Muscle of leg (tissue), 11 donors: ENCODE results near the gene ANO1. TPM values are rescaled to one million over a fixed set of nuclear protein-coding genes. Genes with fewer than 3 reads are reported as not detected.

Experiments
- DNase-seq: peaks from one replicate; pipeline ENCODE4 v3.0.0; 2013
- H3K27ac ChIP-seq: one replicate; pipeline ENCODE4 v1.5.1; 2013; ENCODE audit warnings: mild to moderate bottlenecking, low read length, control low read depth
- H3K27me3 ChIP-seq: one replicate; pipeline ENCODE4 v1.6.1; 2013; ENCODE audit warnings: low read length; ENCODE audit not compliant: control insufficient read depth, insufficient read depth
- H3K36me3 ChIP-seq: one replicate; pipeline ENCODE4 v1.6.1; 2013; ENCODE audit warnings: low read length; ENCODE audit not compliant: control insufficient read depth, insufficient read depth
- H3K4me1 ChIP-seq: one replicate; pipeline ENCODE4 v1.6.1; 2013; ENCODE audit warnings: low read length; ENCODE audit not compliant: control insufficient read depth, insufficient read depth
- H3K4me3 ChIP-seq: one replicate; pipeline ENCODE4 v1.5.1; 2013; ENCODE audit warnings: low read length, control low read depth
- H3K9me3 ChIP-seq: replicated peaks from 2 replicates; pipeline ENCODE4 v1.6.1; 2013; ENCODE audit warnings: low read depth, low read length; ENCODE audit not compliant: control insufficient read depth
- WGBS: methylation state at CpG from one replicate; pipeline ENCODE4 v1.1.5; 2013; ENCODE audit warnings: missing lambda C conversion rate; ENCODE audit not compliant: insufficient coverage; 5-methylcytosine and 5-hydroxymethylcytosine counted together
- polyA plus RNA-seq, 8 donors: library from polyadenylated mRNA; unstranded; fragments of 120-200 nt; gene quantifications; one replicate each; pipeline versions ENCODE4 v1.2.1 to v1.2.3, GENCODE V29; 2013; ENCODE audit warnings: inconsistent platforms in 1 of 8, low replicate concordance in 1 of 8; ENCODE audit not compliant: insufficient read length in 8 of 8, insufficient read depth in 1 of 8
- total RNA-seq: library from RNA; stranded (reverse); fragments of 120-200 nt; gene quantifications from one replicate; pipeline ENCODE4 v1.2.4, GENCODE V29; 2013

The ANO1 gene
- total and polyA plus RNA-seq, 9 donors = 5.1 to 15.4 (median 8.2) TPM

- 75% methylated on average over 9 of the region's 10 CpGs for WGBS
- Histone ChIP-seq H3K9me3 (no peaks in the 10 kb centered on the region), H3K4me3 (no peak overlapping the region), H3K4me1 (peaks cover 5% of the 10 kb centered on the region), H3K27ac (no peak overlapping the region), H3K36me3 (no peaks in the 10 kb centered on the region), H3K27me3 (peaks cover 53% of the 10 kb centered on the region)
- DNase-seq = no peak
Observed at GRCh38 chr11:70080763-70081162, 2.6 kb downstream of the ANO1 start.

- Histone ChIP-seq H3K27ac (no peak overlapping the region), H3K9me3 (no peaks in the 10 kb centered on the region), H3K4me3 (no peak overlapping the region), H3K36me3 (no peaks in the 10 kb centered on the region), H3K4me1 (peaks cover 2% of the 10 kb centered on the region), H3K27me3 (peaks cover 42% of the 10 kb centered on the region)
- WGBS = 76% methylated on average over 3 of the region's 4 CpGs
- no peak for DNase-seq
Observed at GRCh38 chr11:70082829-70083228, 4.7 kb downstream of the ANO1 start.

GRCh38 chr11:70084046-70084984, 6.2 kb downstream of the ANO1 start:
- Histone ChIP-seq H3K27ac (no peak overlapping the region), H3K4me3 (no peak overlapping the region), H3K27me3 (peaks cover 35% of the 10 kb centered on the region), H3K4me1 (no peaks in the 10 kb centered on the region), H3K36me3 (no peaks in the 10 kb centered on the region), H3K9me3 (no peaks in the 10 kb centered on the region)
- 90% methylated on average over 13 of the region's 15 CpGs for WGBS
- DNase-seq = no peak

DNA sequence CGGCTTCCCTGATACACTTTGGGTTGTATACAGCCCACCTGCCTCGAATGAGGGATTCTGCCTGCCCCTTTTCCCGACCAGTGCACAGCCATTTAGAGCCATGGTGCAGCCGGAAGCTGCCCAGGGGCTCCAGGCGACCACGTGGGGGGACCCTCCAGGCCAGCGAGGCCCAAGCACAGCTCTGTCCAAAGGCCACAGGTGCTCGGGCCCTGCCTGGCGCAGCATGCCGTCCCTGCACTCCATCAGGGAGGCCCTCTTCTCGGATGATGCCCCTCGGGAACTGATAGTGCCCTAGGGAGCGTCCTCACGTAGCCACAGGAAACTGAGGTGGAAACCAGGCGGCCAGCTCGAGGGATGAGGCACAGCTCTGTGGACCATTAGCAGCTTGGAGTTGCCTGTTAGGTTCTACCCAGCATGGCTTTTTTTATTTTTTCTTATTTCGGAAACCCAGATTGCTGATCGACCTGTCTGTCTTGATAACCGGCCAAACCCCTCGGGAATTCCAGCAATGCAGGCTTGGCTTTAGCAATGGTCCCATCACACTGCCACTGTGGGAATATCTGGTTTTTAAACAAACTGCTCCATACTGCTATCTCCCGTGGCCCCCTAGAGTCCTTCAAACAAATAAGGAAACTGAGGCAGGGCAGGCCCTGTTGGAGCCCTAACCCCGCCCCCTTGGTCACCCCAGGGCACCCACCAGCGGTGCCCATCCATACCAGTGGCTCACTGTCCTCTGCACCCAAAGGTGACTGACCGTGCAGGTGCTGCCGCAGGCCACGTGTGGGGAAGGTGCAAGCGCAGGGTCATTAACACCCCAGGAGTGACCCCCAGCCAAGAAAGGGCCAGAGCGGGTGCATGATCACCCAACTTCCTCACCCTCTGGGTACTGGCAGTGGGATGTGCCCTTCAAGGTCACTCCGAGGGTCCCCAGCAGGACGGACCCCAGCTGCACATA, 8.0 kb downstream of the ANO1 start:
- Histone ChIP-seq H3K4me1 (peaks cover 4% of the 10 kb centered on the region), H3K27ac (no peak overlapping the region), H3K9me3 (no peaks in the 10 kb centered on the region), H3K36me3 (no peaks in the 10 kb centered on the region), H3K27me3 (peaks cover 18% of the 10 kb centered on the region), H3K4me3 (no peak overlapping the region)
- 71% methylated on average over 24 of the region's 30 CpGs for WGBS
- no peak for DNase-seq

DNA sequence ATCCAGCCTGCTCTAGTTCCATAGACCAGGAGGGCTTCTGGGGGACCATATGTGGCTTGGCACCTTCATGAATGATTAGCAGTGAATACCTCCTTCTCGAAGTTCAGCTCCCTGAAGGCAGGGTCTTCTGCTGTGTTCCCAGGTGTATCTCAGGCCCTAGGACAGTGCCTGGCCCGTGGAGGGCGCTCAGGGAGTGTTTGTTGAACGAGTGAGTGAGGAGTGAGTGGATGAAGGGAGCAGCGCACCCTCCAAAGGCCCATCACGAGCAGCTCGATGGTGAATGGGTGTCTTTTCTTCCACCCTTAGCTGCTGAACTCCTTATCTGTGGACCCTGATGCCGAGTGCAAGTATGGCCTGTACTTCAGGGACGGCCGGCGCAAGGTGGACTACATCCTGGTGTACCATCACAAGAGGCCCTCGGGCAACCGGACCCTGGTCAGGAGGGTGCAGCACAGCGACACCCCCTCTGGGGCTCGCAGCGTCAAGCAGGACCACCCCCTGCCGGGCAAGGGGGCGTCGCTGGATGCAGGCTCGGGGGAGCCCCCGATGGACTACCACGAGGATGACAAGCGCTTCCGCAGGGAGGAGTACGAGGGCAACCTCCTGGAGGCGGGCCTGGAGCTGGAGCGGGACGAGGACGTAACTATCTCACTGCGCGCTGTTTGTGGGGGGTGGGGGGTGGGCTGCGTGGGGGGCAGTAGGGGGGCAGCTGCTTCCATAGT, 9.5 kb downstream of the ANO1 start:
- Histone ChIP-seq H3K4me1 (peaks cover 7% of the 10 kb centered on the region), H3K36me3 (no peaks in the 10 kb centered on the region), H3K27me3 (peaks cover 18% of the 10 kb centered on the region), H3K4me3 (no peak overlapping the region), H3K9me3 (no peaks in the 10 kb centered on the region), H3K27ac (no peak overlapping the region)
- whole genome bisulfite sequencing = 54% methylated on average over 16 of the region's 32 CpGs
- no peak for DNase-seq

DNA sequence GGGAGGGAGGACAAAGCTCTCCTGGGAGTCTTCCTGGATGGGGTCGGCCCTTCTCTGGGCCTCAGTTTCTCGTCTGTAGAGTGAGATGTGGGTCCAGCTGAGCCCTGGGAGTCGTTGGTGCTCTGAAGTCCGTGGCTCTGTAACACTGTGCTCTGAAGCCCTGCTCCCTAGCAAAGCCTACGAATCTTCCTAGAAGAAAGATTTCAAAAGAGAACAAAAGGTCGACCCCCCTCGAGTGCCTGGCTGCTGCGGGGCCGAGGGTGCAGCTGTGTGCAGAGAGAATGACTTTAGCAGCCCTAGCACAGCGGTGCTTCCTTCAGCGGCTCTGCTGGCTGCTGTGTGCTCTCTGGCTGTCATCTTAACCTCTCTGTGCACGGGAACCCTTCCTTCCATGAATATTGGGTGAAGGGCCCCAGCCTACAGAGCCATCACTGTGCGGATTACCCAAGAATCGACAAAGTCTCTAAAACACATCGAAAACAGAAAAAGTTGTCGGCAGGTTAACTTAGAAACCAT, 10.7 kb downstream of the ANO1 start:
- WGBS = 52% methylated on average over 11 of the region's 16 CpGs
- peaks cover 18% of the 10 kb centered on the region for H3K27me3 ChIP-seq
- H3K4me3 ChIP-seq = no peak overlapping the region
- H3K9me3 ChIP-seq = no peaks in the 10 kb centered on the region
- H3K4me1 ChIP-seq = peaks cover 7% of the 10 kb centered on the region
- DNase-seq = no peak
- no peaks in the 10 kb centered on the region for H3K36me3 ChIP-seq
- H3K27ac ChIP-seq = no peak overlapping the region

DNA sequence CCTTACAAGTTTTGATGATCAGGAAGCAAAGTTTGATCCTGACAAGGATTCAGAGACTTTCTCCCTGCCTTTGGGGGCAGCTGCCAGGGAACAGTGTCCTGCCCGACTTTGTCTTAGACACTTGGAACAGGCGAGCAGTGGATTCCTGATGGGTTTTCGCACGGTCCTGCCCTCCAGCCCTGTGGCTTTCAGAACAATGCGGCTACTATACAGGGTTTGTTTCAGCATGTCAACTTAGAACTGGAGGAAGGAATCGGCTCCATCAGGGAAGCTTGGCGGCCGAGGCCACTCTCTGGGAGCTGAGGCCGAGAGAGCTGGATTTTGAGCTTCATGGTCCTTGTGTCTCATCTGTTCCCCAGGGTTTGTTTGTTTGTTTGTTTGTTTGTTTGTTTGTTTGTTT, 11.5 kb downstream of the ANO1 start:
- Histone ChIP-seq H3K27ac (no peak overlapping the region), H3K4me1 (peaks cover 7% of the 10 kb centered on the region), H3K27me3 (peaks cover 18% of the 10 kb centered on the region), H3K36me3 (no peaks in the 10 kb centered on the region), H3K4me3 (no peak overlapping the region), H3K9me3 (no peaks in the 10 kb centered on the region)
- WGBS = 67% methylated on average over 8 of the region's 9 CpGs
- DNase-seq = no peak

DNA sequence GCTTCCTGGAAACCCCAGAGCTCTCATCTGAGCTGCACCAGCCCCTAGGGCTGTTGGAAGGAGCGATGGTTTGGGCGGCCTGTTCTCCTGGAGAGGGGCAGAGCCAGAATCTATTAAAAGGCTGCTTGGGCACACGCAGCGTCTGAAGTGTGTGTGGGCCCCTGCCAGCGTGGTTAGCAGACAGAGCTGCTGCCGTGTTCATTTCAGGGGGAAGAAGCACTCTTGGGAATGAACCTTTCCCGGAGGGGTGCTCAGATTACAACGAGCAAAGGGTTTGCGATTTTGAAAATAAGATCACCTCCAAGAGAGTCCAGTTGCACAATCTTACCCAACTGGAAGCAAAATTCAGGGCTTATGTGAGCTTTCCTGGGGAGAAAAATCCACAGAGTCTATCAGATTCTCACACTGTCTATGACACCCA, 12.9 kb downstream of the ANO1 start:
- no peaks in the 10 kb centered on the region for H3K9me3 ChIP-seq
- H3K27me3 ChIP-seq = peaks cover 18% of the 10 kb centered on the region
- H3K27ac ChIP-seq = no peak overlapping the region
- no peak overlapping the region for H3K4me3 ChIP-seq
- whole genome bisulfite sequencing = 33% methylated on average over 6 of the region's 9 CpGs
- H3K36me3 ChIP-seq = no peaks in the 10 kb centered on the region
- no peak for DNase-seq
- H3K4me1 ChIP-seq = peaks cover 7% of the 10 kb centered on the region

GRCh38 chr11:70091638-70092037, 13.5 kb downstream of the ANO1 start:
- 86% methylated on average over 8 of the region's 8 CpGs for WGBS
- Histone ChIP-seq H3K9me3 (no peaks in the 10 kb centered on the region), H3K4me3 (no peak overlapping the region), H3K27ac (no peak overlapping the region), H3K27me3 (peaks cover 16% of the 10 kb centered on the region), H3K4me1 (peaks cover 7% of the 10 kb centered on the region), H3K36me3 (no peaks in the 10 kb centered on the region)
- no peak for DNase-seq
